GM12878 (cell line): ENCODE measurements around the gene CTSH. TPM values are rescaled to one million over a fixed set of nuclear protein-coding genes. Genes with fewer than 3 reads are reported as not detected.

Experiments used
- ATAC-seq: fragments of 200-7000 bp; cut with Tn5 transposase; 3 replicates; pipeline ENCODE4 v1.9.1; 2020; ENCODE audit warnings: mild to moderate bottlenecking, moderate library complexity
- BruUV-seq: library from RNA; stranded (reverse); fragments of 400-500 nt; replicated peaks from 2 replicates; lab custom pipeline; 2021; lab: Mats Ljungman, UMichigan
- CTCF ChIA-PET: fragments of 300-600 bp; sonication (Branson Sonifier 250); formaldehyde crosslinking; extraction: SDS; loops from one replicate; lab custom pipeline; 2021; ENCODE audit warnings: inconsistent platforms; lab: Yijun Ruan, JAX
- POLR2A ChIA-PET: fragments of 350-600 bp; formaldehyde crosslinking; extraction: SDS; loops from one replicate; lab custom pipeline; 2021; ENCODE audit warnings: inconsistent platforms; lab: Charles Lee
- RAD21 ChIA-PET: fragments of 300-600 bp; sonication (Branson Sonifier 250); formaldehyde crosslinking; loops from one replicate; lab custom pipeline; 2023; ENCODE audit warnings: antibody characterized with exemption; ENCODE audit not compliant: unreplicated experiment; lab: Charles Lee
- SMC1A ChIA-PET: fragments of 300-600 bp; sonication (Branson Sonifier 250); formaldehyde crosslinking; loops from one replicate; lab custom pipeline; 2023; ENCODE audit not compliant: unreplicated experiment, uncharacterized antibody; lab: Charles Lee
- DNase-seq: peaks from one replicate; pipeline ENCODE4 v3.0.0-alpha.2; 2011; ENCODE audit warnings: low read depth, low spot score
- FAIRE-seq: peaks from 3 replicates; lab custom pipeline; 2011; peaks lifted over from hg19 to GRCh38; lab: Jason Lieb, UNC
- H2AFZ ChIP-seq: 2 replicates; pipeline ENCODE4 v1.6.0; 2011; ENCODE audit warnings: low read depth, low read length, control low read depth; ENCODE audit not compliant: control insufficient read depth
- H3K27ac ChIP-seq: 2 replicates; pipeline ENCODE4 v1.5.1; 2011; ENCODE audit warnings: control low read depth; ENCODE audit not compliant: control insufficient read depth, insufficient read depth
- H3K27me3 ChIP-seq, 2 experiments: replicated peaks in 1 of 2; 2 replicates each; pipeline versions ENCODE4 v1.6.0 to v1.6.1; 2011; ENCODE audit warnings: low read length in 1 of 2; ENCODE audit not compliant: control insufficient read depth in 2 of 2, insufficient read depth in 2 of 2
- H3K36me3 ChIP-seq, 2 experiments: 2 replicates each; pipeline ENCODE4 v1.5.1; 2011; ENCODE audit warnings: low read length in 1 of 2; ENCODE audit not compliant: control insufficient read depth in 2 of 2, insufficient read depth in 2 of 2
- H3K4me1 ChIP-seq: 2 replicates; pipeline ENCODE4 v1.6.1; 2011; ENCODE audit warnings: mild to moderate bottlenecking, low read length, moderate library complexity, mixed read lengths; ENCODE audit not compliant: control insufficient read depth, insufficient read depth
- H3K4me2 ChIP-seq: 2 replicates; pipeline ENCODE4 v1.6.0; 2011; ENCODE audit warnings: control low read depth; ENCODE audit not compliant: control insufficient read depth, insufficient read depth
- H3K4me3 ChIP-seq: fragments of 200-600 bp; sonication (generic); 2 replicates; pipeline ENCODE4 v1.5.1; 2016
- H3K79me2 ChIP-seq: 2 replicates; pipeline ENCODE4 v1.6.0; 2011; ENCODE audit warnings: low read length; ENCODE audit not compliant: control insufficient read depth, insufficient read depth
- H3K9ac ChIP-seq: 2 replicates; pipeline ENCODE4 v1.8.0; 2011; ENCODE audit warnings: low read length, control low read depth, mixed read lengths; ENCODE audit not compliant: control insufficient read depth, insufficient read depth
- H3K9me3 ChIP-seq: replicated peaks from 3 replicates; pipeline ENCODE4 v1.5.1; 2011; ENCODE audit warnings: mild to moderate bottlenecking, low read length; ENCODE audit not compliant: control insufficient read depth, insufficient read depth
- H4K20me1 ChIP-seq: 2 replicates; pipeline ENCODE4 v1.6.0; 2011; ENCODE audit not compliant: control insufficient read depth, insufficient read depth
- ATF3 ChIP-seq: IDR thresholded peaks from 2 replicates; pipeline ENCODE4 v1.6.1; 2011; ENCODE audit warnings: low read depth, mild to moderate bottlenecking, low read length, moderate library complexity, borderline replicate concordance; ENCODE audit errors: extremely low read depth
- BRCA1 ChIP-seq: IDR thresholded peaks from 2 replicates; pipeline ENCODE4 v1.6.1; 2011; ENCODE audit warnings: low read depth, low read length, improper control_type of control experiment
- MYB ChIP-seq: fragments of 150-350 bp; IDR thresholded peaks from 2 replicates; pipeline ENCODE4 v1.6.1; 2014; ENCODE audit warnings: mild to moderate bottlenecking, low read depth, low read length, borderline replicate concordance
- SP1 ChIP-seq: IDR thresholded peaks from one replicate; pipeline ENCODE4 v1.6.1; 2011; ENCODE audit warnings: low read depth, low read length
- SREBF1 ChIP-seq: IDR thresholded peaks from 2 replicates; pipeline ENCODE4 v1.6.1; 2012; ENCODE audit warnings: mild to moderate bottlenecking, low read length
- USF2 ChIP-seq: IDR thresholded peaks from 2 replicates; pipeline ENCODE4 v1.6.1; 2011; ENCODE audit warnings: low read depth, low read length, improper control_type of control experiment, borderline replicate concordance
- WGBS: methylation state at CpG from one replicate; pipeline ENCODE4 v1.1.6; 2016; ENCODE audit warnings: low lambda C conversion rate; ENCODE audit not compliant: insufficient replicate concordance, insufficient coverage; ENCODE audit errors: missing lambda C conversion rate; 5-methylcytosine and 5-hydroxymethylcytosine counted together
- in situ Hi-C: fragments of 300-500 bp; cut with MboI; formaldehyde crosslinking; loops from 9 replicates; pipeline ENCODE4 v1.14.3; 2018; ENCODE audit warnings: mixed read lengths
- intact Hi-C: fragments of 100-400 bp; cut with micrococcal nuclease; formaldehyde crosslinking; loops from one replicate; pipeline ENCODE4 v1.14.2; 2022; ENCODE audit not compliant: unreplicated experiment
- polyA plus RNA-seq, 11 experiments: library from polyadenylated mRNA; depleted of rRNA in 4 of 11; unstranded in 6 of 11; stranded (reverse) in 5 of 11; fragments of >200 nt; fragmentation: Nextera tagmentation in 4 of 11; fragmentation: Illumina TruSeq in 1 of 11; extraction: Ambion mirVana in 4 of 11; extraction: Trizol in 1 of 11; gene quantifications; 1 replicate in 1 of 11; 2 replicates in 10 of 11; pipeline versions ENCODE4 v1.2.1 to v1.2.3, GENCODE V29; 2011 to 2016; ENCODE audit warnings: inconsistent platforms in 2 of 11, missing spikeins in 2 of 11, low read depth in 1 of 11
- total RNA-seq, 4 experiments: library from RNA; depleted of rRNA in 3 of 4; stranded (reverse); fragments of >200 nt in 3 of 4; fragmentation: Illumina TruSeq in 1 of 4; extraction: Trizol in 1 of 4; gene quantifications; 2 replicates each; pipeline versions ENCODE4 v1.2.1 to v1.2.3, GENCODE V29; 2013 to 2021

Gene CTSH
- total and polyA plus RNA-seq, 10 of the 15 experiments (the other 5 are each of a cell fraction or from before 2014, with no cell fraction given): 30.2 to 1,212 (median 519) TPM

- Histone ChIP-seq H3K27me3 (no peaks in the 10 kb centered on the region), H3K36me3 (no peaks in the 10 kb centered on the region)
- BruUV-seq: no TSS peak
These were observed 37.9 kb upstream of the CTSH start for GRCh38 chr15:78982736-78983135.

More at GRCh38 chr15:78982736-78983135, 37.9 kb upstream of the CTSH start:
- Histone ChIP-seq H3K4me1 (peaks cover 32% of the 10 kb centered on the region), H3K79me2 (peaks cover 28% of the 10 kb centered on the region), H3K9ac (no peak overlapping the region), H2AFZ (no peak overlapping the region), H4K20me1 (no peaks in the 10 kb centered on the region), H3K4me2 (no peak overlapping the region), H3K9me3 (no peaks in the 10 kb centered on the region; the same call in 2 of the 3 replicates), H3K4me3 (no peak overlapping the region), H3K27ac (no peak overlapping the region)
- in situ Hi-C loops (loop anchor here (25.0 kb wide), 1 partner anchor 820 kb away; no protein-coding TSS in a partner anchor), intact Hi-C loops (no loop called here)
- FAIRE-seq: no peak
- CTCF ChIA-PET: interaction anchor here (0.9 to 8.9 kb wide), 4 partner anchors 16 to 74 kb away, joined by 3 to 127 read pairs (median 54); no protein-coding TSS in a partner anchor
- no peak for TF ChIP-seq SP1
- TF ChIP-seq USF2: no peak
- TF ChIP-seq SREBF1: no peak
- no peak for TF ChIP-seq ATF3
- TF ChIP-seq BRCA1: no peak
- no peak for TF ChIP-seq MYB
- SMC1A ChIA-PET: interaction anchor here (0.7 to 8.8 kb wide), 4 partner anchors 23 to 202 kb away, joined by 4 to 91 read pairs (median 46); no protein-coding TSS in a partner anchor
- RAD21 ChIA-PET: interaction anchor here (0.9 to 1.6 kb wide), 2 partner anchors 58 to 102 kb away, joined by 3 to 4 read pairs; no protein-coding TSS in a partner anchor
- 79% methylated on average over 10 of the region's 10 CpGs for WGBS
- no peak for ATAC-seq
- POLR2A ChIA-PET: no interaction called here
- DNase-seq: no peak
